SK-N-SH (cell line): ENCODE measurements around the gene C1QTNF8. TPM values are rescaled to one million over a fixed set of nuclear protein-coding genes. Genes with fewer than 3 reads are reported as not detected.

Experiments
- CTCF ChIA-PET: fragments of 300-600, 350-600 bp; formaldehyde crosslinking; extraction: SDS; loops from one replicate; lab custom pipeline; 2021; lab: Yijun Ruan, JAX
- POLR2A ChIA-PET: fragments of 350-600 bp; sonication (Branson Sonifier 250); formaldehyde crosslinking; extraction: SDS; loops from one replicate; lab custom pipeline; 2020; ENCODE audit warnings: antibody characterized with exemption, inconsistent platforms; lab: Yijun Ruan, JAX
- DNase-seq: peaks from one replicate; pipeline ENCODE4 v3.0.0; 2012
- H2AFZ ChIP-seq: fragments of 200-600 bp; sonication (generic); 2 replicates; pipeline ENCODE4 v1.8.1; 2016; ENCODE audit warnings: antibody characterized with exemption, mild to moderate bottlenecking, low read depth
- H3F3A ChIP-seq: fragments of 200-600 bp; sonication (generic); replicated peaks from 2 replicates; pipeline ENCODE3; 2016; ENCODE audit warnings: antibody characterized with exemption, mild to moderate bottlenecking; ENCODE audit not compliant: insufficient read depth
- H3K27ac ChIP-seq, 2 experiments: fragments of 200-500 bp in 1 of 2; fragments of 200-600 bp in 1 of 2; sonication (Bioruptor generic) in 1 of 2; sonication (generic), shearing (Covaris generic) in 1 of 2; 2 replicates each; pipeline versions ENCODE4 v1.5.1 to v1.6.1; 2014 to 2016; ENCODE audit warnings: low read depth in 2 of 2, inconsistent platforms in 1 of 2, low read length in 1 of 2, mild to moderate bottlenecking in 1 of 2, mixed read lengths in 1 of 2
- H3K27me3 ChIP-seq: fragments of 200-600 bp; sonication (generic), shearing (Covaris generic); 2 replicates; pipeline ENCODE4 v1.6.1; 2016; ENCODE audit warnings: mixed run types; ENCODE audit not compliant: insufficient read depth
- H3K36me3 ChIP-seq, 2 experiments: fragments of 200-500 bp in 1 of 2; fragments of 200-600 bp in 1 of 2; sonication (Bioruptor generic) in 1 of 2; sonication (generic) in 1 of 2; replicated peaks in 1 of 2; 2 replicates each; pipeline versions ENCODE3 to v1.5.1; 2014 to 2016; ENCODE audit warnings: low read length in 1 of 2, mild to moderate bottlenecking in 1 of 2; ENCODE audit not compliant: insufficient read depth in 2 of 2, control insufficient read depth in 1 of 2
- H3K4me1 ChIP-seq, 2 experiments: fragments of 200-500 bp in 1 of 2; fragments of 200-600 bp in 1 of 2; sonication (Bioruptor generic) in 1 of 2; sonication (generic), shearing (Covaris generic) in 1 of 2; 2 replicates each; pipeline versions ENCODE4 v1.5.1 to v1.6.1; 2014 to 2016; ENCODE audit warnings: low read depth in 1 of 2, low read length in 1 of 2, mixed run types in 1 of 2; ENCODE audit not compliant: insufficient read depth in 2 of 2, control insufficient read depth in 1 of 2
- H3K4me2 ChIP-seq: fragments of 200-600 bp; sonication (generic), shearing (Covaris generic); 2 replicates; pipeline ENCODE4 v1.6.1; 2017; ENCODE audit warnings: mixed run types
- H3K4me3 ChIP-seq, 2 experiments: fragments of 200-500 bp in 1 of 2; fragments of 200-600 bp in 1 of 2; sonication (Bioruptor generic) in 1 of 2; sonication (generic), shearing (Covaris generic) in 1 of 2; 2 replicates each; pipeline versions ENCODE4 v1.5.1 to v1.8.1; 2014 to 2016; ENCODE audit warnings: low read depth in 2 of 2, inconsistent platforms in 1 of 2, low read length in 1 of 2, mild to moderate bottlenecking in 1 of 2, mixed read lengths in 1 of 2, moderate library complexity in 1 of 2
- H3K79me2 ChIP-seq: fragments of 200-600 bp; sonication (generic); 2 replicates; pipeline ENCODE4 v1.8.1; 2017; ENCODE audit warnings: mild to moderate bottlenecking; ENCODE audit not compliant: insufficient read depth
- H3K9ac ChIP-seq: fragments of 200-600 bp; sonication (generic); 2 replicates; pipeline ENCODE4 v1.6.1; 2017; ENCODE audit warnings: mixed run types
- H3K9me2 ChIP-seq: fragments of 200-600 bp; sonication (generic); 2 replicates; pipeline ENCODE4 v1.6.1; 2017; ENCODE audit warnings: mixed run types
- H3K9me3 ChIP-seq: fragments of 200-600 bp; sonication (generic); 2 replicates; pipeline ENCODE4 v1.6.1; 2017; ENCODE audit warnings: mixed run types, mild to moderate bottlenecking, moderate library complexity
- H4K20me1 ChIP-seq: fragments of 200-600 bp; sonication (generic); 2 replicates; pipeline ENCODE4 v1.6.1; 2017; ENCODE audit warnings: mild to moderate bottlenecking, mixed run types; ENCODE audit not compliant: insufficient read depth
- CHD2 ChIP-seq: fragments of 150-350 bp; IDR thresholded peaks from 2 replicates; pipeline ENCODE4 v1.6.1; 2018; ENCODE audit warnings: low read length; ENCODE audit not compliant: partially characterized antibody
- EZH2phosphoT487 ChIP-seq: fragments of 200-600 bp; sonication (generic); IDR thresholded peaks from 2 replicates; pipeline ENCODE4 v1.6.1; 2017; ENCODE audit warnings: low read depth, mixed run types, mild to moderate bottlenecking, antibody characterized with exemption, moderate library complexity, borderline replicate concordance
- GABPA ChIP-seq: IDR thresholded peaks from 2 replicates; pipeline ENCODE4 v1.4.0; 2012; ENCODE audit warnings: low read depth, mild to moderate bottlenecking
- GATA2 ChIP-seq: sonication (generic); formaldehyde crosslinking; IDR thresholded peaks from 2 replicates; pipeline ENCODE4 v1.5.0; 2020; ENCODE audit warnings: mild to moderate bottlenecking, missing genetic modification reagents
- MEF2A ChIP-seq: IDR thresholded peaks from 2 replicates; pipeline ENCODE4 v1.4.0; 2012; ENCODE audit warnings: low read depth, borderline replicate concordance
- NFIC ChIP-seq: IDR thresholded peaks from 2 replicates; pipeline ENCODE4 v1.4.0; 2012; ENCODE audit warnings: borderline replicate concordance
- RAD21 ChIP-seq: IDR thresholded peaks from 2 replicates; pipeline ENCODE4 v1.6.1; 2012; ENCODE audit warnings: mild to moderate bottlenecking, low read length
- RFX5 ChIP-seq: IDR thresholded peaks from 2 replicates; pipeline ENCODE4 v1.6.1; 2012; ENCODE audit warnings: mild to moderate bottlenecking, improper control_type of control experiment, low read length
- RXRA ChIP-seq: IDR thresholded peaks from 2 replicates; pipeline ENCODE4 v1.4.0; 2012; ENCODE audit warnings: low read depth, mild to moderate bottlenecking, borderline replicate concordance
- SIN3A ChIP-seq: IDR thresholded peaks from 2 replicates; pipeline ENCODE4 v1.6.1; 2012; ENCODE audit warnings: low read depth, mild to moderate bottlenecking, low read length, moderate library complexity, borderline replicate concordance
- SMC3 ChIP-seq: IDR thresholded peaks from 2 replicates; pipeline ENCODE4 v1.6.1; 2012; ENCODE audit warnings: low read depth, low read length, improper control_type of control experiment
- TEAD4 ChIP-seq: IDR thresholded peaks from 2 replicates; pipeline ENCODE4 v1.4.0; 2012; ENCODE audit warnings: mild to moderate bottlenecking, borderline replicate concordance; ENCODE audit not compliant: insufficient read depth
- YY1 ChIP-seq: IDR thresholded peaks from 2 replicates; pipeline ENCODE4 v1.4.0; 2012; ENCODE audit warnings: low read depth, mild to moderate bottlenecking
- WGBS: methylation state at CpG from one replicate; pipeline ENCODE4 v1.1.6; 2017; ENCODE audit warnings: low lambda C conversion rate; 5-methylcytosine and 5-hydroxymethylcytosine counted together
- polyA plus RNA-seq, 3 experiments: library from polyadenylated mRNA; depleted of rRNA; stranded (reverse); fragments of >200 nt; gene quantifications; 2 replicates each; pipeline ENCODE4 v1.2.3, GENCODE V29; 2012
- TF ChIP-seq, protein P1 (sequence below): IDR thresholded peaks from 2 replicates; pipeline ENCODE4 v1.4.0; 2012; ENCODE audit warnings: low read depth, borderline replicate concordance
- TF ChIP-seq, protein P2 (sequence below): fragments of 200-600 bp; sonication (generic); IDR thresholded peaks from 2 replicates; pipeline ENCODE4 v1.6.1; 2017; ENCODE audit warnings: antibody characterized with exemption, mild to moderate bottlenecking, moderate library complexity
- TF ChIP-seq, protein P3 (sequence below): IDR thresholded peaks from 2 replicates; pipeline ENCODE4; 2012
- TF ChIP-seq, protein P4 (sequence below): IDR thresholded peaks from 2 replicates; pipeline ENCODE4 v1.4.0; 2012; ENCODE audit warnings: low read depth, borderline replicate concordance
- TF ChIP-seq, protein P5 (sequence below): IDR thresholded peaks from 2 replicates; pipeline ENCODE4 v1.4.0; 2012; ENCODE audit warnings: low read depth

The C1QTNF8 gene
- polyA plus RNA-seq, 1 of the 3 experiments (the other 2 are of a cell fraction): not detected

DNA sequence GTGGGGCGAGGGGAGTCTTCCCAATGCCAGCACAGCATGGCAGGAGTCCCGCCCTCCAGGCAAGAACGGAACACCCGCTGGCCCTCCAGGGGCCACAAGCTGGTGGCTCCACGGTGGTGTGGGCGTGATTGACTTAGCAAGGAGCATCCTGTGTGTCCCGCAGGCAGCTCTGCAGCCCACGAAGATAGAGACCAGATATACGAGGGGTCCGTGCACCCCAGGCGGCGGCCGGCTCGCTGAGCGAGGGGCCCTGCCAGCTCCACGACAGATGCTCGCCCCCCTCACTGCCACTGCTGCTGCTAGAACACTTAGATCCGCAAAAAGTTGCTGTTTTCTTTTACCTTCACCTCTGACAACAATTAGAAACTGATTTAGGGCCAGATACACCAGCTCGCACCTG, 46.9 kb upstream of the C1QTNF8 start:
- DNase-seq: no peak
- Histone ChIP-seq H3K79me2 (no peaks in the 10 kb centered on the region), H3F3A (no peaks in the 10 kb centered on the region), H3K4me1 (no peaks in the 10 kb centered on the region), H3K9ac (no peak overlapping the region), H3K4me2 (no peak overlapping the region), H2AFZ (no peak overlapping the region), H3K27me3 (peaks cover 88% of the 10 kb centered on the region), H3K36me3 (no peaks in the 10 kb centered on the region), H3K4me3 (no peak overlapping the region), H3K27ac (no peak overlapping the region), H3K9me2 (no peaks in the 10 kb centered on the region), H3K9me3 (no peaks in the 10 kb centered on the region), H4K20me1 (no peaks in the 10 kb centered on the region)
- ChIA-PET CTCF (interaction anchor here (1.0 kb wide), 1 partner anchor 51 kb away, joined by 3 read pairs; no protein-coding TSS in a partner anchor), POLR2A (no interaction called here)
- WGBS: 24% methylated on average over 6 of the region's 19 CpGs
- no peak for TF ChIP-seq GATA2 (CRISPR knock-in tag)
- TF ChIP-seq TEAD4: no peak
- TF ChIP-seq, protein P1, sequence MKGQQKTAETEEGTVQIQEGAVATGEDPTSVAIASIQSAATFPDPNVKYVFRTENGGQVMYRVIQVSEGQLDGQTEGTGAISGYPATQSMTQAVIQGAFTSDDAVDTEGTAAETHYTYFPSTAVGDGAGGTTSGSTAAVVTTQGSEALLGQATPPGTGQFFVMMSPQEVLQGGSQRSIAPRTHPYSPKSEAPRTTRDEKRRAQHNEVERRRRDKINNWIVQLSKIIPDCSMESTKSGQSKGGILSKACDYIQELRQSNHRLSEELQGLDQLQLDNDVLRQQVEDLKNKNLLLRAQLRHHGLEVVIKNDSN: no peak
- TF ChIP-seq YY1: no peak
- TF ChIP-seq RFX5: no peak
- TF ChIP-seq NFIC: no peak
- TF ChIP-seq CHD2: no peak
- TF ChIP-seq MEF2A: no peak
- no peak for TF ChIP-seq RAD21
- no peak for TF ChIP-seq GABPA
- TF ChIP-seq EZH2phosphoT487: no peak
- TF ChIP-seq, protein P2, sequence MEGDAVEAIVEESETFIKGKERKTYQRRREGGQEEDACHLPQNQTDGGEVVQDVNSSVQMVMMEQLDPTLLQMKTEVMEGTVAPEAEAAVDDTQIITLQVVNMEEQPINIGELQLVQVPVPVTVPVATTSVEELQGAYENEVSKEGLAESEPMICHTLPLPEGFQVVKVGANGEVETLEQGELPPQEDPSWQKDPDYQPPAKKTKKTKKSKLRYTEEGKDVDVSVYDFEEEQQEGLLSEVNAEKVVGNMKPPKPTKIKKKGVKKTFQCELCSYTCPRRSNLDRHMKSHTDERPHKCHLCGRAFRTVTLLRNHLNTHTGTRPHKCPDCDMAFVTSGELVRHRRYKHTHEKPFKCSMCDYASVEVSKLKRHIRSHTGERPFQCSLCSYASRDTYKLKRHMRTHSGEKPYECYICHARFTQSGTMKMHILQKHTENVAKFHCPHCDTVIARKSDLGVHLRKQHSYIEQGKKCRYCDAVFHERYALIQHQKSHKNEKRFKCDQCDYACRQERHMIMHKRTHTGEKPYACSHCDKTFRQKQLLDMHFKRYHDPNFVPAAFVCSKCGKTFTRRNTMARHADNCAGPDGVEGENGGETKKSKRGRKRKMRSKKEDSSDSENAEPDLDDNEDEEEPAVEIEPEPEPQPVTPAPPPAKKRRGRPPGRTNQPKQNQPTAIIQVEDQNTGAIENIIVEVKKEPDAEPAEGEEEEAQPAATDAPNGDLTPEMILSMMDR: no peak
- TF ChIP-seq, protein P3, sequence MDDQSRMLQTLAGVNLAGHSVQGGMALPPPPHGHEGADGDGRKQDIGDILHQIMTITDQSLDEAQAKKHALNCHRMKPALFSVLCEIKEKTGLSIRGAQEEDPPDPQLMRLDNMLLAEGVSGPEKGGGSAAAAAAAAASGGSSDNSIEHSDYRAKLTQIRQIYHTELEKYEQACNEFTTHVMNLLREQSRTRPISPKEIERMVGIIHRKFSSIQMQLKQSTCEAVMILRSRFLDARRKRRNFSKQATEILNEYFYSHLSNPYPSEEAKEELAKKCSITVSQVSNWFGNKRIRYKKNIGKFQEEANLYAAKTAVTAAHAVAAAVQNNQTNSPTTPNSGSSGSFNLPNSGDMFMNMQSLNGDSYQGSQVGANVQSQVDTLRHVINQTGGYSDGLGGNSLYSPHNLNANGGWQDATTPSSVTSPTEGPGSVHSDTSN: no peak
- TF ChIP-seq RXRA: no peak
- no peak for TF ChIP-seq SIN3A
- no peak for TF ChIP-seq SMC3
- TF ChIP-seq, protein P4, sequence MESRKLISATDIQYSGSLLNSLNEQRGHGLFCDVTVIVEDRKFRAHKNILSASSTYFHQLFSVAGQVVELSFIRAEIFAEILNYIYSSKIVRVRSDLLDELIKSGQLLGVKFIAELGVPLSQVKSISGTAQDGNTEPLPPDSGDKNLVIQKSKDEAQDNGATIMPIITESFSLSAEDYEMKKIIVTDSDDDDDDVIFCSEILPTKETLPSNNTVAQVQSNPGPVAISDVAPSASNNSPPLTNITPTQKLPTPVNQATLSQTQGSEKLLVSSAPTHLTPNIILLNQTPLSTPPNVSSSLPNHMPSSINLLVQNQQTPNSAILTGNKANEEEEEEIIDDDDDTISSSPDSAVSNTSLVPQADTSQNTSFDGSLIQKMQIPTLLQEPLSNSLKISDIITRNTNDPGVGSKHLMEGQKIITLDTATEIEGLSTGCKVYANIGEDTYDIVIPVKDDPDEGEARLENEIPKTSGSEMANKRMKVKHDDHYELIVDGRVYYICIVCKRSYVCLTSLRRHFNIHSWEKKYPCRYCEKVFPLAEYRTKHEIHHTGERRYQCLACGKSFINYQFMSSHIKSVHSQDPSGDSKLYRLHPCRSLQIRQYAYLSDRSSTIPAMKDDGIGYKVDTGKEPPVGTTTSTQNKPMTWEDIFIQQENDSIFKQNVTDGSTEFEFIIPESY: no peak
- TF ChIP-seq, protein P5, sequence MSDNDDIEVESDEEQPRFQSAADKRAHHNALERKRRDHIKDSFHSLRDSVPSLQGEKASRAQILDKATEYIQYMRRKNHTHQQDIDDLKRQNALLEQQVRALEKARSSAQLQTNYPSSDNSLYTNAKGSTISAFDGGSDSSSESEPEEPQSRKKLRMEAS: no peak
